OCI-LY7 (cell line): ENCODE results near the gene SLC44A3. TPM values are rescaled to one million over a fixed set of nuclear protein-coding genes. Genes with fewer than 3 reads are reported as not detected.

ENCODE experiments used
- BruUV-seq: library from RNA; stranded (reverse); fragments of 400-500 nt; replicated peaks from 2 replicates; lab custom pipeline; 2021; lab: Mats Ljungman, UMichigan
- CTCF ChIA-PET: fragments of 300-600 bp; sonication (Branson Sonifier 250); formaldehyde crosslinking; loops from one replicate; lab custom pipeline; 2022; ENCODE audit warnings: antibody characterized with exemption; ENCODE audit not compliant: unreplicated experiment; lab: Charles Lee
- POLR2A ChIA-PET: fragments of 300-600 bp; sonication (Branson Sonifier 250); formaldehyde crosslinking; loops from one replicate; lab custom pipeline; 2022; ENCODE audit warnings: antibody characterized with exemption; lab: Charles Lee
- DNase-seq: peaks from one replicate; pipeline ENCODE4 v3.0.0-alpha.2; 2015; ENCODE audit warnings: low spot score
- H2AFZ ChIP-seq: fragments of 200-600 bp; sonication (generic), shearing (Covaris generic); 2 replicates; pipeline ENCODE4 v1.6.1; 2014; ENCODE audit warnings: mild to moderate bottlenecking, antibody characterized with exemption, low read length, moderate library complexity
- H3K27ac ChIP-seq: fragments of 200-600 bp; sonication (generic); 2 replicates; pipeline ENCODE4 v1.5.1; 2014; ENCODE audit warnings: mixed run types, low read depth, mild to moderate bottlenecking, moderate library complexity, low read length, inconsistent platforms; ENCODE audit not compliant: poor library complexity, severe bottlenecking
- H3K36me3 ChIP-seq: fragments of 200-600 bp; sonication (generic); 2 replicates; pipeline ENCODE4 v1.6.1; 2014; ENCODE audit warnings: mild to moderate bottlenecking, antibody characterized with exemption, low read length, moderate library complexity, mixed read lengths; ENCODE audit not compliant: insufficient read depth
- H3K4me1 ChIP-seq: fragments of 200-600 bp; sonication (generic); 2 replicates; pipeline ENCODE4 v1.5.1; 2014; ENCODE audit warnings: mild to moderate bottlenecking, low read length; ENCODE audit not compliant: insufficient read depth, poor library complexity, severe bottlenecking
- H3K4me2 ChIP-seq: fragments of 200-600 bp; sonication (generic); 2 replicates; pipeline ENCODE4 v1.6.1; 2014; ENCODE audit warnings: mild to moderate bottlenecking, low read length
- H3K4me3 ChIP-seq: fragments of 200-600 bp; sonication (generic); 2 replicates; pipeline ENCODE4 v1.5.1; 2014; ENCODE audit warnings: mild to moderate bottlenecking, low read depth, low read length; ENCODE audit not compliant: poor library complexity, severe bottlenecking
- H3K79me2 ChIP-seq: fragments of 200-600 bp; sonication (generic); 2 replicates; pipeline ENCODE4 v1.6.1; 2016; ENCODE audit warnings: low read depth, mild to moderate bottlenecking, low read length, moderate library complexity, mixed read lengths; ENCODE audit not compliant: insufficient read depth
- H3K9me2 ChIP-seq: fragments of 200-600 bp; sonication (generic); 2 replicates; pipeline ENCODE4 v1.6.1; 2016; ENCODE audit warnings: mild to moderate bottlenecking, low read length, mixed read lengths; ENCODE audit not compliant: insufficient read depth
- H3K9me3 ChIP-seq: fragments of 200-600 bp; sonication (generic); 2 replicates; pipeline ENCODE4 v1.6.1; 2014; ENCODE audit warnings: mild to moderate bottlenecking, mixed run types, low read length, mixed read lengths
- H4K20me1 ChIP-seq: fragments of 200-600 bp; sonication (generic); 2 replicates; pipeline ENCODE4 v1.6.1; 2014; ENCODE audit warnings: mild to moderate bottlenecking, antibody characterized with exemption, low read length, moderate library complexity, mixed read lengths; ENCODE audit not compliant: insufficient read depth
- CTCF ChIP-seq: fragments of 200-600 bp; sonication (generic); conservative IDR thresholded peaks from 2 replicates; pipeline ENCODE4 v1.5.1; 2014; ENCODE audit warnings: mild to moderate bottlenecking, antibody characterized with exemption, low read length, moderate library complexity, mixed read lengths
- EZH2phosphoT487 ChIP-seq: fragments of 200-600 bp; sonication (generic); IDR thresholded peaks from 2 replicates; pipeline ENCODE4 v1.6.1; 2018; ENCODE audit warnings: low read depth, borderline replicate concordance, mild to moderate bottlenecking, mixed run types, antibody characterized with exemption, low read length, moderate library complexity, mixed read lengths
- intact Hi-C: fragments of 100-400 bp; cut with micrococcal nuclease; formaldehyde crosslinking; loops from one replicate; pipeline ENCODE4 v1.10.0; 2022; ENCODE audit not compliant: unreplicated experiment
- total RNA-seq, 2 experiments: library from RNA; depleted of rRNA in 1 of 2; stranded (reverse); fragments of >200 nt in 1 of 2; shearing (Covaris generic) in 1 of 2; gene quantifications; 2 replicates each; pipeline ENCODE4 v1.2.3, GENCODE V29; 2014 to 2022

Gene SLC44A3
- total RNA-seq, 2 experiments from 2014 or later = not detected

GRCh38 chr1:94883691-94884090 is 63.5 kb downstream of the SLC44A3 start:
- 0 out of 2 replicates have a peak overlapping the region, but pooled peaks have one; percentile 12 for H3K4me2 ChIP-seq
- no TSS peak for BruUV-seq
- ChIA-PET POLR2A (interaction anchor here (0.6 kb wide), 1 partner anchor 71 kb away, joined by 3 read pairs; no protein-coding TSS in a partner anchor), CTCF (no interaction called here)
- intact Hi-C loops = no loop called here
- no peaks in the 10 kb centered on the region for H3K4me1 ChIP-seq
- no peaks in the 10 kb centered on the region for H3K79me2 ChIP-seq
- H4K20me1 ChIP-seq = no peaks in the 10 kb centered on the region
- H3K4me3 ChIP-seq = no peak overlapping the region
- peak overlapping the region; percentile 72; the same call in 1 of the 2 replicates for H2AFZ ChIP-seq
- no peaks in the 10 kb centered on the region for H3K36me3 ChIP-seq
- DNase-seq = no peak
- no peak for TF ChIP-seq CTCF
- no peak for TF ChIP-seq EZH2phosphoT487
- no peaks in the 10 kb centered on the region for H3K9me3 ChIP-seq
- no peaks in the 10 kb centered on the region for H3K9me2 ChIP-seq
- no peak overlapping the region for H3K27ac ChIP-seq

- TF ChIP-seq EZH2phosphoT487 (no peak), CTCF (no peak)
- no peak overlapping the region for H3K4me2 ChIP-seq
- POLR2A ChIA-PET = interaction anchor here (0.6 kb wide), 1 partner anchor 71 kb away, joined by 3 read pairs; no protein-coding TSS in a partner anchor
- DNase-seq = no peak
- no peaks in the 10 kb centered on the region for H3K4me1 ChIP-seq
- intact Hi-C loops = no loop called here
- BruUV-seq = no TSS peak
- H3K4me3 ChIP-seq = no peak overlapping the region
- H3K9me2 ChIP-seq = no peaks in the 10 kb centered on the region
- no peaks in the 10 kb centered on the region for H3K79me2 ChIP-seq
- H3K9me3 ChIP-seq = no peaks in the 10 kb centered on the region
- no peaks in the 10 kb centered on the region for H3K36me3 ChIP-seq
- H3K27ac ChIP-seq = no peak overlapping the region
- H2AFZ ChIP-seq = no peak overlapping the region
- CTCF ChIA-PET = no interaction called here
- H4K20me1 ChIP-seq = no peaks in the 10 kb centered on the region
Observed at GRCh38 chr1:94884106-94884505, 63.9 kb downstream of the SLC44A3 start.

GRCh38 chr1:94884507-94884906 is 64.3 kb downstream of the SLC44A3 start:
- intact Hi-C loops = no loop called here
- POLR2A ChIA-PET = no interaction called here
- Histone ChIP-seq H3K27ac (no peak overlapping the region), H4K20me1 (no peaks in the 10 kb centered on the region), H3K4me2 (no peak overlapping the region), H3K4me3 (no peak overlapping the region), H3K79me2 (no peaks in the 10 kb centered on the region), H3K4me1 (no peaks in the 10 kb centered on the region), H3K36me3 (no peaks in the 10 kb centered on the region), H3K9me2 (no peaks in the 10 kb centered on the region), H2AFZ (no peak overlapping the region), H3K9me3 (no peaks in the 10 kb centered on the region)
- no TSS peak for BruUV-seq
- CTCF ChIA-PET = no interaction called here
- TF ChIP-seq CTCF (no peak), EZH2phosphoT487 (no peak)
- DNase-seq = no peak
